ENCODE measurements around the gene LHFPL2.

Gene LHFPL2

GRCh38 chr5:78514427-78515330 is 133.9 kb downstream of the LHFPL2 start:
- no peak for DNase-seq

DNA sequence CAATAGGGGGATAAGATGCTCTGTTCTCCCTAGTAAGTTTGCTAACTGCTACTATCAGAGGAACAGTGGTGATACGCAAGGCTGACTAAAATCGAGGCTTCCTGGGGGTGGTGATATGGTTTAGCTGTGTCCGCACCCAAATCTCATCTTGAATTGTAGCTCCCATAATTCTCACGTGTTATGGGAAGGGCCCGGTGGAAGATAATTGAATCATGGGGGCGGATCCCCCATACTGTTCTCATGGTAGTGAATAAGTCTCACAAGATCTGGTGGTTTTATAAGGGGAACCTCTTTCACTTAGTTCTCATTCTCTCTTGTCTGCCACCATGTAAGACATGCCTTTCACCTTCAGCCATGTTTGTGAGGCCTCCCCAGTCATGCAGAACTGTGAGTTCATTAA is 135.1 kb downstream of the LHFPL2 start:
- DNase-seq: no peak

- DNase-seq: no peak
Measured at GRCh38 chr5:78512435-78512834, 136.1 kb downstream of the LHFPL2 start.

DNA sequence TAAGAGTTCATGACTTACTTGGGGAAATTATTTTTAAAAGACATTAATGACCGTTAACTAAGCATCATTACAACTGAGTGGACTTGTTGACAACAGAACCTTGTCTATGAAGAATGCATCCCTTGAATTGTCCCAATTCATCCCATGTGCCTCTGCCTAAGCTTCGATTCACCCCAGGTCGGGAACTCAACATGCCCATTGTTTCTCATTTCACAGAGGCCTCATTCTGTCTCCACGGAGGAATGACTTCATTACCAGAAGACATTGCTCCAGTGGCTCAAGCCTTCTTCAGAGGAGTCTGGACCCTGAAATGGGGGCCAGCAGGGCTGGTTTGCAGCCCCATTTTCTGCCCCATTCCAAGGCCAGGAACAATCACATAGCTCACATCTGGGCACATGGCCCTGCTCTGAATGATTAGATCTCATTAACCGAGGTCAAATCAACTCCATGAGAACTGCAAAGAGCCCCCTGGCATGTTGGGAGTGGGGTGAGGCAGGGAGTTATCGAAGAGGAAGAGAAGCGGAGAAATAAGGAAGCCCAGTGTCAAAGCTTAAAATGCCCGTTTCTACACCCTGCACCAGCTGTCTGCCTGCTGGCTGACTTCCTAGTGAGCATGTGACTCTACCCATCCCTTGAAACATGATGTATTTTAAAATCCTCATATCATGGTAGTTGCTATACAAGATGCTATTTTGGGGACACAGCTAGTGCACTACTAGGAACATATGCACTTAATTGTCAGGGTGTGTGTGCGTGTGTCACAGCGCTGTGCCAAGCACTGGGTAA is 137.3 kb downstream of the LHFPL2 start:
- no peak for DNase-seq

- peak; percentile 70 for DNase-seq
Measured at GRCh38 chr5:78509884-78510769, 138.4 kb downstream of the LHFPL2 start.

GRCh38 chr5:78509145-78509865 is 139.3 kb downstream of the LHFPL2 start:
- peak; percentile 59 for DNase-seq

- DNase-seq: no peak
Measured at GRCh38 chr5:78508186-78508765, 140.3 kb downstream of the LHFPL2 start.

DNA sequence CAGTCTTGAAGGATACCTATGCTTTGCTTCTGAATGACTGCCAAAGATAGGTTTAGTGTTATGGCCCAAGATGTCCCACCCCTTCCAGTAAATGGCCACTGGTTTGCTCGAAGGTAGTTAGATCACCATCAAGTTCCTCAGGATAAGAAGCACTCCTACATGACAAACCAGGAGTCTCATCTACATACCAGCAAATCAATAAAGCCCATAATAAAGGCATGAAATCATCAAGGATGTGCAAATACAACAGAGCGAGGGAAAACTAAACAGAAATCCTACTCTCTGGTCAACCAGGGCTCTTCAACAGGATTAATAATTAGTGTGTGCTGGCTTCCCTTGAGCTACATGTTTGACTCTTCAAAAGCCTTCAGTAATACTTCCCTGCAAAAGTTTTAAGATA is 141.0 kb downstream of the LHFPL2 start:
- no peak for DNase-seq

DNA sequence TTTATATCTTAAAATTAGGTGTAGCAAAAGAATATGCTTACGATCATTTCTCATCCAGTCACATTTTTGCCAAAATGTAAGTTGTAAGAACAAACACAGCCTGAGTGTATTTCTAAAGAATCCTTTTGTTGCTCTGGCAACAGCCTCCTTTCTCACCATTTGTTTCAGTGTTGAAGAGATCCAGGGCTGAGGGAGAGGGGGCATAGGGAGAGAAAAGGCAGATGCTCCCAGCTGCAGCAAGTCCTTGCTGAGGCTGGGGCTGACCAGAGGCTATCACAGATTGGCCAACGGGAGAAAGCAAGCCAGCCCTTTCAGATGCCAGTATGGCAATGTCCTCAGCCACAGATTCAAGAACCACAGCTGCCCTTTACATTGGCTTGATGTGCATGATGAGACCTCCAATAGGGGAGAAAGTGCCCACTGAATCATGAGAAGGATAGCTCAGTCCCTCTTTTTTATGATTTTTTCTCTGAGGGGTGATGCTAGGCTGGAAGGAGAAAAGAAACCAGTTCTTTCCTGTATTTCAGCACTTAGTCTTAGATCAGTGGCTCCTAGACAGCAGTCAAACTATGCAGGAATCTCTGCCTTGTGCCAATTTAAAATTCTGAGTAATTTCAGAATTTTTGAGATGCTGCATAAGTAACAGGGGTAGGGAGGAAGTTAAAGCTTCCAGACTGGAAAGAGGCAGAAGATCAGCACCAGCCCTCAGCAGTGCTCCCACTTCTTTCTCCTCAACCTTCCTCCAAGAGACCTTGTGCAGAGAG is 142.1 kb downstream of the LHFPL2 start:
- no peak for DNase-seq

- DNase-seq: no peak
Measured at GRCh38 chr5:78505860-78506259, 142.7 kb downstream of the LHFPL2 start.

DNA sequence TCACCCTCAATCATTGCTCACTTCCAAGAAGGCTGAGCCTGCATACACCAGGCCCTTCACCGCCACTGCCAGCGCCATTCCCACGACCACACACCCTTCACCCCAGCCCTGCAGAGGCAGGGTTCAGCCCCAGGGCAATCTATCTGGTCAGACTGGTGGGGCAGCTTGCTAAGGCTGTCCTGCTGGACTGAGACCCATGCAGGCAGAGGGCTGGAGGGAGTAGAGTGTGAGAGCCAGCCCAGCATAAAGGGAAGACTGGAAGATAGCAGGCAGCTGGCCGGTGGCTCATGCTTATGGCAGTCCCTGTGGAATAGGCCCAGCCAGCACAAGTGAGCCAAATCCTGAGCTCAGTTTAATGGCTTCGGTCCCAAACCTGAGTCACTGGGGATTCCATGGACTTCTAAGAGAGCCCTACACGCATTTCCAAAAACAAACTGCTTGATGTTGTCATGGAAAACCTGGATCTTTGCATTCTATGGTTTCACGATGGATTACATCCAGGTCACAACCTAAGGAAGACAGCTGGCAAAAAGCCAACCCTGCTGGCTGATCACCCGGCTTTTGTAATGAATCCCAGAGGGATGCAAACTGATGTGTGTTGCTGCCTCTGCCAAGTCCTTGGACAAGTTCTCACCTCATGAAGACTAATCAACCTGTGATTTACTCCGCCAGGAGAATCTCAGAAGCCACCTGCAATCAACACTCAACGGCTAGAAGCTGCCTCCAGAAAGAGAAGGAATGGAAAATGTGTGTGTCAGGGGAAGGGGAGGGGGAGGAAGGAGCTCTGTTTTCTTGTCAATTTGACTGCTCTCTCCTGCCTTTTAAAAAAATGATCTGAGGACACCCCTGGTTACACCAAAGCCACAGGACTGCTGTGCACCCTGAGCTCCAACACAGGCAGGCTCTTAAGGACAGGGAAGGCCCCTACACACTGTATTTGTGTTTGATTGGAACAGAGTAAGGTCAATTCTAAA is 143.6 kb downstream of the LHFPL2 start:
- no peak for DNase-seq

DNA sequence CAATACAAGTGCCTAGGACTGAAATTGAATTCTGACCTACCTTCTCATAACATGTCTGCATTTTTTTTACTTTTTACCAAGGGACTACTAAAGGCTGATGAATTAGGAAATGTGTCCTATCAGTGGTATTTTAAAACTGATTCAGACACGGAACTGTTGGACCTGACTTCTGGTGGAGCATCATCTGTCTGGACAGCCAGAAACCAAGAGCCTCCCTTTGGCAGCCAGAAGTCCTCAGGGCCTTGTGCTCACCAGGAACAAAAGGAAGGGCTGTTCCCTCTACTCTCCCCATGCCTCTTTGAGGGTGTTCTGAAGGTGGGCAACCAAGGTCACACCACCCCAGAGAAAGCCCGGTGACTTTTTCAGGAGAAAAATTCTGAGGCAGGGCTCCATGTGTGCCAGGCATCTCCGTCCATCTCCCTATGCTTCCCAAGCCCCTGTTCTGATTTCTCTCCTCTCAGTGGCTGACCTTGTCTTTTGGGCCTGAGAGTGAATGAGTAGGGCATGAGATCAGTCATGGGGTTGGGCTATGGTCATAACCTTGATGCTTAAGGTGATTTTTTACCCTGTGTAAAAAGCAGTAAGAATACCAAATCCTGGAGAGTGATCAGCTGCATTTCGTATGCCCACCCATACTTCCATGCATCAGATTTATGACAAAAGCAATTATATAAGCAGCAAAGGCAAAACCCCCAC is 144.5 kb downstream of the LHFPL2 start:
- DNase-seq: no peak

DNA sequence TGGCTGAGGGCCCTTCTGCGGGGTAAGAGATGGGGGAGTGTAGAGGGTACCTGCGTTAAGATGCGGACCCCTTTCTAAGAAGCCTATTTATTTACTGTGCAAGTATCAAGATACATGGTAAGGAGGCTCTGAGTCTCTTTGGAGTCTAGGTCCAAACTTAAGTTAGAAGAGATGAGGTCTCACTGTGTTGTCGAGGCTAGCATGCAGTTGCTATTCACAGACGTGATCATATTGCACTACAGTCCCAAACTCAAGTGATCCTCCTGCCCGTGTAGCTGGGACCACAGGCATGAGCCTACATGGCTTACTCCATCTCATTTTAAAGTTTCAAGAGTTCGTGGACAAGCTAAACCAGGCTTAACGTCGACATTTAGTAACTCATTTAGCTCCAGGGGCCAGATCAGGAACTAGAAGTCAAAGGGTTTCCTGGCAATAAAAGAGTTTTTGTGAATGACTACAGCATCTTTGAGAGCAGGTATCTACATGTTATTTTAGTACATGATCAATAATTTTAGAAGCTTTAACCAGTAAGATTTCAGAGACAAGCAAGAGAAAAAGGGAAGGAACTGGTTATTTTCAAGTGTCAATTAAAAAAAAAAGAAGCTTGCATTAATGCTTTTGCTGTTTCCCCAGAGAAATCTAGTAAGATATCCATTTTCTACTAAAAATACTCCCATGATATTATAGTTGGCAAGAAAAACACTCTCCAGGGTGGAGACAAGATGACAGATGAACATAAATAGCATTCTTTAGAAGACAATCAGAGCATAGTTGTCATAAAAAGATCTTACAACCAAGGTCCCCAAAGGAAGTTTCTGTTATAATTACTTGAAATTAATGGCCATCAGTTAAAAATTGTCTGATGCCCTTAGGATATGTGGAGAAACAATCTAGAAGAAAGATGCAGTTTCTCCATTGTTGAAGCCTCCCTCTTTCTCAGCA is 146.9 kb downstream of the LHFPL2 start:
- DNase-seq: no peak

DNA sequence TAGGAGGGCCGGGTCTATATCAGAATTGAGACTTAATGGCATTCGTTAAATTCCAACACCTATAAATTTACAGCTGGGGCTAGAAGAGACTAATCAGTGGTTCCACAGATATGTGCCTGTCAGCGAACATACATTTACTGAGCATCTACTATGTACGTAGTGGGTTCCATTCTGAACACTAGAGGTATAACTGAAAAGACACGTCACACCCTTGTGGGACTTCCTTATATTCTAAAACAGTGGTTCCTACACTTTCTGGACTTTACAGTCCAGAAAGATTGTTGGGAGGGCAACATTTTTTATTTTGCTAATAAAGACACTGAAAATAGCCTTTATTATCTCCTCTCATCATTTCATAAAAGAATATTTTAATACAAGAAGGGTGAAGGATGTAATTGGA is 147.7 kb downstream of the LHFPL2 start:
- DNase-seq: no peak

DNA sequence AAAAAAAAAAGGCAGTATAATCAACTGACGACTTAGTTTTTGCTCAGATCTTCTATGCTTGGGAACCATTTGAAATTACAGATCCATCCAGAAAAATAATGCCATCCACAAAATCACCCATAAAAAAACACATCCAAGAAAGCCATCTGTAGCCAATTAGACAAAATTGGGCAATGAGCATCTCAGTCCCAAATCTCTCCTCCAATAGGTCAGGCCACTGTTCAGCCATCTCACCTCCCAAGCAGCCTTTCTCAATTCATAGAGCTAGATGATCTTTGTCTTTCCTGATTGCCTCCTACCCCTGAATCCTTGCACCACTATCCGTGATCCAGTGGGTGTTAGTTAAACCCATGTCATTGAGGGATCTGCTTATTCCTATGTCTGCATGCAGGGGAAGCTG is 148.5 kb downstream of the LHFPL2 start:
- DNase-seq: no peak

DNA sequence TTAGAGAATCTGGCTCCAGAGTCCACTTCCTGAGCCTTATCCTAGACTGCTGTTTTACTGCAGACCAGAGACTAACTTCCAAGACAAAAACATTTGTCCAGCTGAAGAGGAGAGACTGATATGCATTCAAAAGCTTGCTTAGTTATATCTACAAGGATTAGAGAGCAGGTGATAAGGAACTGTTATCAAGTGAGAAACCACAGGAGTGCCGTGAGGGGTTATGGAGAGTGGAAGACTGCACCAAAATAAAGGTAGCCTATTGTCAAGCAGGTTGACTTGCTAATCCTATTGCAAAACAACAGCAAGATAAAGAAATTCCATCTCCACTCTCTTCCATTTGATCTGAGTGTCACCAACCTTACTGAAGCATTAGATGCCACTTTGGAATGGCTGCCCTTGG is 149.1 kb downstream of the LHFPL2 start:
- DNase-seq: no peak

DNA sequence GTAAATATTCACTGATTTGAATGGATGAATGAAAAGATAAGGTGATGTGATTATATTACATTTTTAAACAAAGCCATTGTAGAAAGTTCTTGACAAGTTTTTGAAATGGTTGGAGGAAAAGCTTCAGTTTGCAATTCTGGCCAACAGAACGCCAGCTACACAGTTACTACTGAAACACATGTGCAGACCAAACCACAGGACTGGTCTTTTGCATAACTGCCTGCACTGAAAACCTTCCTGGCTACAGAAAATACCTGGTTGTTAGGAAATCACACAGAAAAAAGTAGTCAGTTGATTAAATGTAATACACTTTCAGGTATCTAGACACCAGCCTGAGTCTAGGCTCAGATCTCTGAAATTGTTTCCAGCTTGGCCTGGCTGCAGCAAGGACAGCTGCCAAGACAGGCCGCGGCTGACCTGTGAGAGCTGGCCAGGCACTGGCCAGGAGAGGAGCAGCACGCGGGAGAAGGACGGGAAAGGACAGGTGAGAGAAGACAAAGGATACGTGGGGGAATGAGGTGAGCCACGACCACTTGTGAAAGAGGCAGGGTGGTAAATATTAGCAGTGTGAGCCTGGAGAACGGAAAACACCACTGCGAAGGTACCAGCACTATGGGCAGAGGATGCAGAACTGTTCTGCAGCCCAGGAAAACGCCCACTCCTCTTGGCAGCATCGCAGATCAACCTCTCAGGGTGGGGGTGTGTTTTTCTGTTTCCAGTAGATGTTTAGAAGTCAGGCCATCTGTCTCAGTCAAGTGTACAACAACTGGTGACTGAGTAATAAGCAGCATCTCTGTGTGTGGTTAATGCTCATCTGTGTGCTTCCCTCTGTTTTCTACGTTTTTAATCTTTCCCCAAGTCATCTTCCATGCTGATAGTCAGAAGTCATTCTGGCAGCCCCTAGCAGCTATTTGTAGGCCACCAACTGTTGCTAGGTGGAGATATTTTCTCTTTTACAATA is 150.7 kb downstream of the LHFPL2 start:
- DNase-seq: no peak
